Measurements from ENCODE around the gene CDH22.

DNA sequence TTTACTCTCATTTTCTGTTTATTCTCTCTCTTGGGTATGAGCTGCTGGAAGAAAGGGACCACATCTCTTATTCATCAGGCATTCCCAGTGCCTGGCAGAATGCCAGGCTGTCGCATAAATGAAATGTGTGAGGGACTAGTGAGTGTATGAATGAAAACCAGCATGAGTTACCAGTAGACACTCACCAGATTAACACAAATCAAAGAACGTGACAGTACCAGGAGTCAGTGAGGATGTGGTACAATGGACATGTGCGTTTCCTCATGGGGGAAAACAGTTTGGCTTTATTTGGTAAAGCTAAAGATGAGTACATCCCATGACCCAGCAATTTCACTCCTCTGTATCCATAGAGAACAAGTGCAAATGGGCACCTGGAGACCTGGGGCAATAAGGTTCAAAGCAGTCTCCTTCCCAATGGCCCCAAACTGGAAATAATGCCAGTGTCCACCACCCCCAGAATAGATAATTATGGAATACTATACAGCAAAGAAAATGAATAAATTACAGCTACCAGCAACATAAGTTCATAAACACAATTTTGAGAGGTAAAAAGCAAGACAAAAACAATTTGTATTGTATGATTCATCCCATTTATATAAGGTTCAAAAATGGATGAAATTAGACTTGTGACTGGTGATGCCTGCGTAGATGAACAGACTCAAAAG lies 93.3 kb downstream of the CDH22 start:
- no peak for TF ChIP-seq POLR2AphosphoS5 (IDR thresholded peaks at IDR 0.05; ENCODE audit: low read depth, low read length)
- TF ChIP-seq, protein P1, sequence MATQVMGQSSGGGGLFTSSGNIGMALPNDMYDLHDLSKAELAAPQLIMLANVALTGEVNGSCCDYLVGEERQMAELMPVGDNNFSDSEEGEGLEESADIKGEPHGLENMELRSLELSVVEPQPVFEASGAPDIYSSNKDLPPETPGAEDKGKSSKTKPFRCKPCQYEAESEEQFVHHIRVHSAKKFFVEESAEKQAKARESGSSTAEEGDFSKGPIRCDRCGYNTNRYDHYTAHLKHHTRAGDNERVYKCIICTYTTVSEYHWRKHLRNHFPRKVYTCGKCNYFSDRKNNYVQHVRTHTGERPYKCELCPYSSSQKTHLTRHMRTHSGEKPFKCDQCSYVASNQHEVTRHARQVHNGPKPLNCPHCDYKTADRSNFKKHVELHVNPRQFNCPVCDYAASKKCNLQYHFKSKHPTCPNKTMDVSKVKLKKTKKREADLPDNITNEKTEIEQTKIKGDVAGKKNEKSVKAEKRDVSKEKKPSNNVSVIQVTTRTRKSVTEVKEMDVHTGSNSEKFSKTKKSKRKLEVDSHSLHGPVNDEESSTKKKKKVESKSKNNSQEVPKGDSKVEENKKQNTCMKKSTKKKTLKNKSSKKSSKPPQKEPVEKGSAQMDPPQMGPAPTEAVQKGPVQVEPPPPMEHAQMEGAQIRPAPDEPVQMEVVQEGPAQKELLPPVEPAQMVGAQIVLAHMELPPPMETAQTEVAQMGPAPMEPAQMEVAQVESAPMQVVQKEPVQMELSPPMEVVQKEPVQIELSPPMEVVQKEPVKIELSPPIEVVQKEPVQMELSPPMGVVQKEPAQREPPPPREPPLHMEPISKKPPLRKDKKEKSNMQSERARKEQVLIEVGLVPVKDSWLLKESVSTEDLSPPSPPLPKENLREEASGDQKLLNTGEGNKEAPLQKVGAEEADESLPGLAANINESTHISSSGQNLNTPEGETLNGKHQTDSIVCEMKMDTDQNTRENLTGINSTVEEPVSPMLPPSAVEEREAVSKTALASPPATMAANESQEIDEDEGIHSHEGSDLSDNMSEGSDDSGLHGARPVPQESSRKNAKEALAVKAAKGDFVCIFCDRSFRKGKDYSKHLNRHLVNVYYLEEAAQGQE (IDR thresholded peaks at IDR 0.05; ENCODE audit: insufficient read depth in 1 of 2, low read depth in 2 of 2, low read length in 2 of 2), result no peak
- no peak for TF ChIP-seq TAF1 (IDR thresholded peaks at IDR 0.05; ENCODE audit: borderline replicate concordance, insufficient read depth, low read length)
- no peak for TF ChIP-seq SIN3A (IDR thresholded peaks at IDR 0.05; ENCODE audit: borderline replicate concordance, insufficient read depth, low read length)
- TF ChIP-seq FOXP2 (optimal IDR thresholded peaks at IDR 0.05; ENCODE audit: borderline replicate concordance, extremely low read depth, extremely low read length, insufficient read depth), result no peak
